ENCODE results near the gene KIF20B.

KIF20B gene

DNA sequence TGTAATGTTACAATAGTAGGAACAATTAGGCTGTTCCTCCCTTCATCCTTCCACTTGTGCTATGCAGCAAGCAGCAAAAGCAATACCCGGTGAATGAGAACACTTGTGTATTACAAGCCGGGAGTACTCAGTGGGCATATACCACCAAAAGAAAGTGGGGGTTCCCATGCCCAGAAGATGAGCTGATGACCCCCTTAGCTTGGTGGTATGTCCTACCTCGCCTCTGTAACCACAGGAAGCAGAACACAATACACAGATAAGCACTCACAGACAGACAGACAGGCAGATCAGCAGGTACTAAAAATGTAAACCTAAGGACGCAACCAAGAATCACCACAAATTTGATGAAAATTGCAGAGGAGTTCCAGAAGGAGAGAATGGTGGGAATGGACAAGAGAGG is 15.5 kb upstream of the KIF20B start:
- no peak for DNase-seq (ENCODE audit: low read depth)
- TF ChIP-seq, protein P1, sequence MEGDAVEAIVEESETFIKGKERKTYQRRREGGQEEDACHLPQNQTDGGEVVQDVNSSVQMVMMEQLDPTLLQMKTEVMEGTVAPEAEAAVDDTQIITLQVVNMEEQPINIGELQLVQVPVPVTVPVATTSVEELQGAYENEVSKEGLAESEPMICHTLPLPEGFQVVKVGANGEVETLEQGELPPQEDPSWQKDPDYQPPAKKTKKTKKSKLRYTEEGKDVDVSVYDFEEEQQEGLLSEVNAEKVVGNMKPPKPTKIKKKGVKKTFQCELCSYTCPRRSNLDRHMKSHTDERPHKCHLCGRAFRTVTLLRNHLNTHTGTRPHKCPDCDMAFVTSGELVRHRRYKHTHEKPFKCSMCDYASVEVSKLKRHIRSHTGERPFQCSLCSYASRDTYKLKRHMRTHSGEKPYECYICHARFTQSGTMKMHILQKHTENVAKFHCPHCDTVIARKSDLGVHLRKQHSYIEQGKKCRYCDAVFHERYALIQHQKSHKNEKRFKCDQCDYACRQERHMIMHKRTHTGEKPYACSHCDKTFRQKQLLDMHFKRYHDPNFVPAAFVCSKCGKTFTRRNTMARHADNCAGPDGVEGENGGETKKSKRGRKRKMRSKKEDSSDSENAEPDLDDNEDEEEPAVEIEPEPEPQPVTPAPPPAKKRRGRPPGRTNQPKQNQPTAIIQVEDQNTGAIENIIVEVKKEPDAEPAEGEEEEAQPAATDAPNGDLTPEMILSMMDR (conservative IDR thresholded peaks at IDR 0.05; ENCODE audit: low read length): no peak
- H3K4me3 ChIP-seq (ENCODE audit: low read length): no peak overlapping the region

DNA sequence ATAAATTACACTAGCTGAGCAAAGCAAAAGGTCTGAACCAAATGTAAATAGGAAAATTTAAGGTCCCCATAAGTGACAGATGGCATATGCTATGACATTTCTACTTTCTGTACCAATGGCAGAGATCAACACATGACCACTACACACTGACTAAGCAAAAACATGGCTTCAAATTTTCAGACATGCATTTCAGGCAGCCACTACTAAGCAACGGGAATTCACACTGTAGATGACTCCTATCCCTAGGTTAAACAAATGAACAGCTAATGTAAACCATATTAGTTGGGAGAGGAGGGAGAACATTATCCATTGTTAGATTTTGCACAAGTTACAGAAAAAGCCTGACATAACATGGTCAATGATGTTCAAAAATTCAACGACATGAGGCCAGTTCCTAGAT is 11.4 kb upstream of the KIF20B start:
- TF ChIP-seq, protein P1 (conservative IDR thresholded peaks at IDR 0.05; ENCODE audit: low read length): no peak
- H3K4me3 ChIP-seq (ENCODE audit: low read length): no peak overlapping the region

DNA sequence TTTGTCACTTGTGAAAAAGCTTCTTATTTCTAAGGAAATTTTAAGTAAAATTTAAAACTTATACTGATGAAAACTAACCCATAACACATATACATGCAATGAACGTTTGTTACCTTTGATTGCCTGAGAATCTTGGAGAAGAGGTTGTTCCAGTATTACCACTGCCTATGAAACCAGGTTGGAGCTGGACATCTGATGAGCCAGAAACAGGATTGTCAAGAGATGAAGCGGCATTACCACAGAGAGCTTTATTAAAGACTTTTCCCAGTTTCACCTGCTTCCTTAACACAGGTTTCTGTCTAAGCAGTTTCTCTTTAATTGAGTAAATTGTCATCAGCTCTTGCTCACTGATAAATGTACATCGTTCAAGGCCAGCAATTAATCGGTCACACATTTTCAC is 9.0 kb upstream of the KIF20B start:
- TF ChIP-seq, protein P1 (conservative IDR thresholded peaks at IDR 0.05; ENCODE audit: low read length): no peak
- no peak for DNase-seq (ENCODE audit: low read depth)
- no peak overlapping the region for H3K4me3 ChIP-seq (ENCODE audit: low read length)

More for the DNA sequence above, 11.4 kb upstream of the KIF20B start:
- DNase-seq (ENCODE audit: low read depth): no peak

DNA sequence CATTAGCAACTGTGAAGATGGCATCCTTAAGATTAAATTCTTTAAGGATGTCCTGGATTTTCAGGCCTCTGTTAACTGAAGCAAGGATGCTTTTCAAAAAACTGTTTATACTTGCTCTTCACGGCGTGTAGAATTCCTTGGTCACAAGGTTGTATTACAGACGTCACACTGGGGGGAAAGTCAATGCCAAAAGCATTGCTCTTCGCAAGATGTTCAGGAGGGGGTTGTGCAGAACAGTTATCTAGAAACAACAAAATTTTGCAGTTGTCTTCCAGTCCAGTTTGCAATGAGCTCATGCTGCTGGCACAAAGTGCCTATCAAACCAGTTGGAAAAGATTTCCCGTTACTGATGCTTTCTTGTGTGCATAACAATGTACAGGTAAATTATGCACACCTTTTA is 8.2 kb upstream of the KIF20B start:
- H3K4me3 ChIP-seq (ENCODE audit: low read length): no peak overlapping the region
- DNase-seq (ENCODE audit: low read depth): no peak
- TF ChIP-seq, protein P1 (conservative IDR thresholded peaks at IDR 0.05; ENCODE audit: low read length): no peak

DNA sequence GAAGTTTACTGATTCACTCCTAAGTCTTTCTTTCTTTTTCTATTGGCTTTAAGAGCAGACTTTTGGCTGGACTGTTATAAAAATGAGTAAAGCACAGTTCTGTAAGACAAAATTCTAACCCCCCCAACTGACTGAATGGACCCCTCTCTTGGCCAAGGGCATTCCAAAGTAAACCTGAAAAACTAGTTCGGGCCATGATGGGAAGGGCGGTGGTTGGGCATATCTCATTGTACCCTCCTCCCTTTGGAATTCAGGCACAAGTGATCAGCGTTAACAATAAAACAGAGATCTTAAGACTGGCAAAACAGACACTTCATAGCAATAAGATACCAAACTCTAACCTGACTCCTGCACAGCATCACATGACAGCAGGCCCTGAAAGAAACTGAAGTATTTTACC is 6.1 kb upstream of the KIF20B start:
- no peak for DNase-seq (ENCODE audit: low read depth)
- no peak overlapping the region for H3K4me3 ChIP-seq (ENCODE audit: low read length)
- TF ChIP-seq, protein P1 (conservative IDR thresholded peaks at IDR 0.05; ENCODE audit: low read length): no peak

DNA sequence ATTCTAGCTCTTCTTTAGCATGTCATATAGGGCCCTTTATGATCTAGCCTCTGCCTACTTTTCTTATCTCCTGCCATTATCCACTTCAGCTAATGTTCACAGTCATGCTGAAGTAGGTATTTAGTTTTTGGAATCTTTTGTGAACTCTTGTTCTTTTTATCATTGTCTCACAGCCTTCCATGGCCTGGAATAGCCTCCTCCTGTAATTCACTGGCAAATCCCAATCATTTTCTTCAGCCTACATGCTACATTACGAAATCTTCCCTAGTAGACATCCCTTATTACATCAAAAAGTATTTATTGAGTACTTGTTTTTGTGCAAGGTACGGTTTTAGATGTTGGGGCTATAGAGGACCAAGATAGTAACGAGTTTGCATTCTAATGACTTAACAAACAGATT is 3.4 kb upstream of the KIF20B start:
- H3K4me3 ChIP-seq (ENCODE audit: low read length): no peak overlapping the region
- TF ChIP-seq, protein P1 (conservative IDR thresholded peaks at IDR 0.05; ENCODE audit: low read length): no peak
- no peak for DNase-seq (ENCODE audit: low read depth)

DNA sequence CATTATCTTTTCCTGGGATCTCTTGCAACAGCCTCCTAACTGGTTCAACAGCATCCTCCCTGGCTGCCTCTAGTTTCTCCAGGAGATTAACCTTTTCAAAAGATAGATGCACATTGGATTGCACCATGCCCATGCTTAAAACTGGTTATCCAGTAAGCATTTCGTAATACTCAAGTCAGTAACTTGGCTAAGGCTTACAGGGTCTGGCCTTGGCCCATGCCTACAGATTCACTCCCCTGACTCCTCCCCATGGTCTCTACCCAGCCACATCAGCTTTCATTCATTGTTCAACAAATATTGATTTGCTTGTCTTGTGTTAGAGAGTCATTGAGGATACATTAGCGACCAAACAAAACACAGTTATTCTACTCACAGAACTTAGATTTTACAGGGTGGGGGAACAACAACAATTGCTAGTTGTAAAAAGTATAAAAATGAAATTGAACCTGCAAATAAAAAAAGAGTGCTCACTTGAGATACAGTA is 1.8 kb upstream of the KIF20B start:
- peak; percentile 34 for DNase-seq (ENCODE audit: low read depth)
- no peak overlapping the region for H3K4me3 ChIP-seq (ENCODE audit: low read length)
- TF ChIP-seq, protein P1 (conservative IDR thresholded peaks at IDR 0.05; ENCODE audit: low read length): no peak
